ENCODE measurements around the gene ZMYND19.

DNA sequence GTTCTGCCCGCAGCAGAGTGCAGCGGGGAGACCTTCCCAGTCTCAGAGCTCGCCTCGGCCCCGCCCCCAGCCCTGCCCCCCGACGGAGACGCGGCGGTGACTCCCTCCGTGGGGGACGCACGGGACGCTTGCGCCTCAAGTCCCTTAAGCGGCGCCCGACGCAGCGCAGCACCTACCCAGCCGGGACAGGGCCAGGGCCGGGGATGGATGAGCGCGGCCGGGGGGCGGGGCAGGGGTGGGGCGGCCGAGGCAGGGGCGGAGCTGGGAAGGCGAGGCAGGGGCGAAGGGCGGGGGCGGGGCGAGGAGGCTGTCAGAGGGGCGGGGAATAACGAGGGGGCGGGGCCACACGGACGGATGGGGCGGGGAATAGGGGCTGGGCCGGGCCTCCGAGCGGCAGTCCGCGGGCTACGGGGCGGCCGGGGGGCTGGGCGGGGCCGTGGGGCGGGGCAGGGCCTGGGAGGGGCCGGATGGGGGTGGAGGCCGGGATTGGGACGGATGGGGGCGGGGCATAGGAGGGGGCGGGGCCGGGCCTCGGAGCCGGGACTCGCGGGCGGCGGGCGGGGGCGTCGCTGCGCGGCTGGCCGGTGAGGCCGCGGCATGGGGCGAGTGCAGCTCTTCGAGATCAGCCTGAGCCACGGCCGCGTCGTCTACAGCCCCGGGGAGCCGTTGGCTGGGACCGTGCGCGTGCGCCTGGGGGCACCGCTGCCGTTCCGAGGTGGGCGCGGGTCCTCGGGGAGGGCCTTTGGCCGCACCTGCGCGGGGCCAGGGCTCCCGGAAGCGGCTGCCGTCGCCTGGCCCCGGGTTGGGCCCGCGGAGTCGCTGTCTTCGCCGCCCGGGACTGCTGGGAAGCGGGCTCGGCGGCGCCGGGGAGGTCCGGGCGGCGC, 15.1 kb upstream of the ZMYND19 start, which contains the start of gene ARRDC1:
- no peak for TF ChIP-seq MEIS1 (CRISPR knock-in tag; IDR thresholded peaks at IDR 0.05; ENCODE audit: borderline replicate concordance)
- TF ChIP-seq, protein P1, sequence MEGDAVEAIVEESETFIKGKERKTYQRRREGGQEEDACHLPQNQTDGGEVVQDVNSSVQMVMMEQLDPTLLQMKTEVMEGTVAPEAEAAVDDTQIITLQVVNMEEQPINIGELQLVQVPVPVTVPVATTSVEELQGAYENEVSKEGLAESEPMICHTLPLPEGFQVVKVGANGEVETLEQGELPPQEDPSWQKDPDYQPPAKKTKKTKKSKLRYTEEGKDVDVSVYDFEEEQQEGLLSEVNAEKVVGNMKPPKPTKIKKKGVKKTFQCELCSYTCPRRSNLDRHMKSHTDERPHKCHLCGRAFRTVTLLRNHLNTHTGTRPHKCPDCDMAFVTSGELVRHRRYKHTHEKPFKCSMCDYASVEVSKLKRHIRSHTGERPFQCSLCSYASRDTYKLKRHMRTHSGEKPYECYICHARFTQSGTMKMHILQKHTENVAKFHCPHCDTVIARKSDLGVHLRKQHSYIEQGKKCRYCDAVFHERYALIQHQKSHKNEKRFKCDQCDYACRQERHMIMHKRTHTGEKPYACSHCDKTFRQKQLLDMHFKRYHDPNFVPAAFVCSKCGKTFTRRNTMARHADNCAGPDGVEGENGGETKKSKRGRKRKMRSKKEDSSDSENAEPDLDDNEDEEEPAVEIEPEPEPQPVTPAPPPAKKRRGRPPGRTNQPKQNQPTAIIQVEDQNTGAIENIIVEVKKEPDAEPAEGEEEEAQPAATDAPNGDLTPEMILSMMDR (tag by site-specific recombination; IDR thresholded peaks at IDR 0.05), result no peak
- peak; percentile 34; the same call in 1 of the 2 replicates for TF ChIP-seq SP2 (tag by site-specific recombination; IDR thresholded peaks at IDR 0.05)
- no peak for TF ChIP-seq ZNF19 (tag by site-specific recombination; IDR thresholded peaks at IDR 0.05; ENCODE audit: low read depth)
- TF ChIP-seq ZSCAN16 (tag by site-specific recombination; IDR thresholded peaks at IDR 0.05), result no peak
- TF ChIP-seq, protein P2, sequence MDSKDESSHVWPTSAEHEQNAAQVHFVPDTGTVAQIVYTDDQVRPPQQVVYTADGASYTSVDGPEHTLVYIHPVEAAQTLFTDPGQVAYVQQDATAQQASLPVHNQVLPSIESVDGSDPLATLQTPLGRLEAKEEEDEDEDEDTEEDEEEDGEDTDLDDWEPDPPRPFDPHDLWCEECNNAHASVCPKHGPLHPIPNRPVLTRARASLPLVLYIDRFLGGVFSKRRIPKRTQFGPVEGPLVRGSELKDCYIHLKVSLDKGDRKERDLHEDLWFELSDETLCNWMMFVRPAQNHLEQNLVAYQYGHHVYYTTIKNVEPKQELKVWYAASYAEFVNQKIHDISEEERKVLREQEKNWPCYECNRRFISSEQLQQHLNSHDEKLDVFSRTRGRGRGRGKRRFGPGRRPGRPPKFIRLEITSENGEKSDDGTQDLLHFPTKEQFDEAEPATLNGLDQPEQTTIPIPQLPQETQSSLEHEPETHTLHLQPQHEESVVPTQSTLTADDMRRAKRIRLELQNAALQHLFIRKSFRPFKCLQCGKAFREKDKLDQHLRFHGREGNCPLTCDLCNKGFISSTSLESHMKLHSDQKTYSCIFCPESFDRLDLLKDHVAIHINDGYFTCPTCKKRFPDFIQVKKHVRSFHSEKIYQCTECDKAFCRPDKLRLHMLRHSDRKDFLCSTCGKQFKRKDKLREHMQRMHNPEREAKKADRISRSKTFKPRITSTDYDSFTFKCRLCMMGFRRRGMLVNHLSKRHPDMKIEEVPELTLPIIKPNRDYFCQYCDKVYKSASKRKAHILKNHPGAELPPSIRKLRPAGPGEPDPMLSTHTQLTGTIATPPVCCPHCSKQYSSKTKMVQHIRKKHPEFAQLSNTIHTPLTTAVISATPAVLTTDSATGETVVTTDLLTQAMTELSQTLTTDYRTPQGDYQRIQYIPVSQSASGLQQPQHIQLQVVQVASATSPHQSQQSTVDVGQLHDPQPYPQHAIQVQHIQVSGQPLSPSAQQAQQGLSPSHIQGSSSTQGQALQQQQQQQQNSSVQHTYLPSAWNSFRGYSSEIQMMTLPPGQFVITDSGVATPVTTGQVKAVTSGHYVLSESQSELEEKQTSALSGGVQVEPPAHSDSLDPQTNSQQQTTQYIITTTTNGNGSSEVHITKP (tag by site-specific recombination; IDR thresholded peaks at IDR 0.05), result peak; percentile 22; the same call in 1 of the 2 replicates
- no peak for TF ChIP-seq ZNF274 (IDR thresholded peaks at IDR 0.05; ENCODE audit: low read length)
- TF ChIP-seq ZNF274 (tag by site-specific recombination; IDR thresholded peaks at IDR 0.05; ENCODE audit: borderline replicate concordance), result no peak
- TF ChIP-seq ZBTB7A (tag by site-specific recombination; IDR thresholded peaks at IDR 0.05; ENCODE audit: low read depth), result no peak
- no peak for TF ChIP-seq ZNF112 (tag by site-specific recombination; IDR thresholded peaks at IDR 0.05)

Data from HEK293 (cell line).